IMR-90 (cell line): ENCODE results near the gene RPS28.

Source experiments
- BHLHE40 ChIP-seq: fragments of 150-350 bp; IDR thresholded peaks from 2 replicates; pipeline ENCODE4 v1.6.1; 2016; ENCODE audit warnings: mild to moderate bottlenecking, low read depth, low read length
- CEBPB ChIP-seq: IDR thresholded peaks from 2 replicates; pipeline ENCODE4 v1.6.1; 2012; ENCODE audit warnings: low read depth, low read length, improper control_type of control experiment
- FOS ChIP-seq: fragments of 150-350 bp; IDR thresholded peaks from 2 replicates; pipeline ENCODE4 v1.6.1; 2016; ENCODE audit warnings: low read depth, low read length
- MXI1 ChIP-seq: IDR thresholded peaks from 2 replicates; pipeline ENCODE4 v1.6.1; 2012; ENCODE audit warnings: low read depth, mild to moderate bottlenecking, low read length, moderate library complexity, borderline replicate concordance
- POLR2A ChIP-seq: IDR thresholded peaks from 2 replicates; pipeline ENCODE4 v1.6.1; 2012; ENCODE audit warnings: mild to moderate bottlenecking, low read depth, low read length
- RAD21 ChIP-seq: IDR thresholded peaks from 2 replicates; pipeline ENCODE4 v1.6.1; 2012; ENCODE audit warnings: low read length, improper control_type of control experiment
- RFX5 ChIP-seq: IDR thresholded peaks from 2 replicates; pipeline ENCODE4 v1.8.0; 2012; ENCODE audit warnings: low read depth, mild to moderate bottlenecking, low read length, moderate library complexity
- SMC3 ChIP-seq: fragments of 150-350 bp; IDR thresholded peaks from 2 replicates; pipeline ENCODE4 v1.6.1; 2016; ENCODE audit warnings: low read depth, mild to moderate bottlenecking, antibody characterized with exemption, low read length, moderate library complexity
- TF ChIP-seq, protein P1 (sequence below): conservative IDR thresholded peaks from 2 replicates; pipeline ENCODE4 v1.5.1; 2012; ENCODE audit warnings: mild to moderate bottlenecking, low read depth, low read length, improper control_type of control experiment

DNA sequence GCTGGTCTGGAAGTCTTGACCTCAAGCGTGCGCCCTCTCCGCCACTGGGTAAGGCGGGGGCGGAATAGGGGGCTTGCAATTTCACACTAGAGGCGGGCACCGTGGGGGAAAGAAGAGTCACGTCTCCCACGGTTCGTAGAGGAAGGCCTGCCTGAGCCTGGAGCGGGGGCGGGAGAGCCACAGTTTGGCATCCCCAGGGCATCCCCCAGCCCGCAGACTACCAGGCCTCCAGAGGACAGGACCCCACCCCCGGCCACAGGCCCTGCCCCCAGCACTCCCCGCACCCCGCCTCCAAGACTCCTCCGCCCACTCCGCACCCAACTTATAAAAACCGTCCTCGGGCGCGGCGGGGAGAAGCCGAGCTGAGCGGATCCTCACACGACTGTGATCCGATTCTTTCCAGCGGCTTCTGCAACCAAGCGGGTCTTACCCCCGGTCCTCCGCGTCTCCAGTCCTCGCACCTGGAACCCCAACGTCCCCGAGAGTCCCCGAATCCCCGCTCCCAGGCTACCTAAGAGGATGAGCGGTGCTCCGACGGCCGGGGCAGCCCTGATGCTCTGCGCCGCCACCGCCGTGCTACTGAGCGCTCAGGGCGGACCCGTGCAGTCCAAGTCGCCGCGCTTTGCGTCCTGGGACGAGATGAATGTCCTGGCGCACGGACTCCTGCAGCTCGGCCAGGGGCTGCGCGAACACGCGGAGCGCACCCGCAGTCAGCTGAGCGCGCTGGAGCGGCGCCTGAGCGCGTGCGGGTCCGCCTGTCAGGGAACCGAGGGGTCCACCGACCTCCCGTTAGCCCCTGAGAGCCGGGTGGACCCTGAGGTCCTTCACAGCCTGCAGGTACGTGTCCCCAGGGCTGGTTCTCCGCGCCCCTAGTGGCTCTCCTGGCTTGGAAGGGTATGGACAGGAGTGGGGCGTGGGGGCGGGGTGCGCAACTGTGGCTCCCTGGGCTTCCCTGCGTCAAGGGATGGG, 42.8 kb downstream of the RPS28 start, which contains the start of gene ANGPTL4:
- TF ChIP-seq, protein P1, sequence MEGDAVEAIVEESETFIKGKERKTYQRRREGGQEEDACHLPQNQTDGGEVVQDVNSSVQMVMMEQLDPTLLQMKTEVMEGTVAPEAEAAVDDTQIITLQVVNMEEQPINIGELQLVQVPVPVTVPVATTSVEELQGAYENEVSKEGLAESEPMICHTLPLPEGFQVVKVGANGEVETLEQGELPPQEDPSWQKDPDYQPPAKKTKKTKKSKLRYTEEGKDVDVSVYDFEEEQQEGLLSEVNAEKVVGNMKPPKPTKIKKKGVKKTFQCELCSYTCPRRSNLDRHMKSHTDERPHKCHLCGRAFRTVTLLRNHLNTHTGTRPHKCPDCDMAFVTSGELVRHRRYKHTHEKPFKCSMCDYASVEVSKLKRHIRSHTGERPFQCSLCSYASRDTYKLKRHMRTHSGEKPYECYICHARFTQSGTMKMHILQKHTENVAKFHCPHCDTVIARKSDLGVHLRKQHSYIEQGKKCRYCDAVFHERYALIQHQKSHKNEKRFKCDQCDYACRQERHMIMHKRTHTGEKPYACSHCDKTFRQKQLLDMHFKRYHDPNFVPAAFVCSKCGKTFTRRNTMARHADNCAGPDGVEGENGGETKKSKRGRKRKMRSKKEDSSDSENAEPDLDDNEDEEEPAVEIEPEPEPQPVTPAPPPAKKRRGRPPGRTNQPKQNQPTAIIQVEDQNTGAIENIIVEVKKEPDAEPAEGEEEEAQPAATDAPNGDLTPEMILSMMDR = 0 out of 2 replicates have a peak, but pooled peaks have one; percentile 12
- TF ChIP-seq MXI1 (0 out of 2 replicates have a peak, but pooled peaks have one; percentile 53), POLR2A (peak; percentile 90), FOS (no peak), SMC3 (no peak), RFX5 (no peak), RAD21 (no peak), BHLHE40 (peak; percentile 83), CEBPB (no peak)
